Measurements from ENCODE around the gene GPBP1. TPM values are rescaled to one million over a fixed set of nuclear protein-coding genes. Genes with fewer than 3 reads are reported as not detected.

The GPBP1 gene
- polyA plus RNA-seq, 1 of the 3 experiments (the other 2 are of a cell fraction) = 11.4 TPM

DNA sequence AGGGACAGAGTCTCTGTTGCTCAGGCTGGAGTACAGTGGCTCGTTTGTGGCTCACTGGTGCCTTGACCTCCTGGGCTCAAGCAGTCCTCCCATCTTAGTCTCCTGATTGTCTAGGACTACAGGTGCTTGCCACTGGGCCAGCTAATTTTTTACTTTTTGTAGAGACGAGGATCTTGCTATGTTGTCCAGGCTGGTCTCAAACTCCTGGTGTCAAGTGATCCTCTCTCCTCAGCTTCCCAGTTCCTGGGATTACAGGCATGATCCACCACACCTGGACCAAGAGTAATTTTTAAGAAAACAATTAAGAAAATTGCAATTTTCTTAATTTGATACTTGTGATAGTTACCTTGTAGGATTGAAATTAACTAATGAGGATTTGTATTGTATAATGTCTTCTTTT is 73.9 kb downstream of the GPBP1 start:
- no peaks in the 10 kb centered on the region for H3K4me1 ChIP-seq (ENCODE audit: control insufficient read depth in 1 of 2, insufficient read depth in 2 of 2, low read depth in 1 of 2, low read length in 1 of 2)
- no peak overlapping the region for H3K4me2 ChIP-seq
- no peak overlapping the region for H3K4me3 ChIP-seq (ENCODE audit: low read depth in 2 of 2, low read length in 1 of 2)
- H3K9me2 ChIP-seq = no peaks in the 10 kb centered on the region
- H3K27me3 ChIP-seq (ENCODE audit: insufficient read depth) = no peaks in the 10 kb centered on the region
- CTCF ChIA-PET = no interaction called here
- WGBS (ENCODE audit: low lambda C conversion rate) = 91% methylated on average over 2 of the region's 2 CpGs
- peaks cover 8% of the 10 kb centered on the region for H3F3A ChIP-seq (replicated peaks; ENCODE audit: insufficient read depth)
- H3K27ac ChIP-seq (ENCODE audit: low read depth in 2 of 2, low read length in 1 of 2) = no peak overlapping the region
- POLR2A ChIA-PET = no interaction called here
- H3K9me3 ChIP-seq = no peaks in the 10 kb centered on the region
- H3K79me2 ChIP-seq (ENCODE audit: insufficient read depth) = peaks cover 11% of the 10 kb centered on the region; the same call in 1 of the 2 replicates
- no peak overlapping the region for H3K9ac ChIP-seq
- H3K36me3 ChIP-seq (replicated peaks in 1 of 2; ENCODE audit: control insufficient read depth in 1 of 2, insufficient read depth in 2 of 2, low read length in 1 of 2) = peaks cover 21 to 50% of the 10 kb centered on the region in 2 experiments
- no peak overlapping the region for H2AFZ ChIP-seq (ENCODE audit: low read depth)
- TF ChIP-seq TEAD4 (IDR thresholded peaks at IDR 0.05; ENCODE audit: borderline replicate concordance, insufficient read depth) (no peak), CHD2 (IDR thresholded peaks at IDR 0.05; ENCODE audit: low read length, partially characterized antibody) (no peak), TAF1 (IDR thresholded peaks at IDR 0.05; ENCODE audit: borderline replicate concordance, low read depth, low read length) (no peak), FOSL2 (IDR thresholded peaks at IDR 0.05; ENCODE audit: borderline replicate concordance, low read depth) (no peak), ELF1 (IDR thresholded peaks at IDR 0.05) (no peak), GABPA (IDR thresholded peaks at IDR 0.05; ENCODE audit: low read depth) (no peak), SMC3 (IDR thresholded peaks at IDR 0.05; ENCODE audit: low read depth, low read length) (no peak)
- no peak for DNase-seq
- no peaks in the 10 kb centered on the region for H4K20me1 ChIP-seq (ENCODE audit: insufficient read depth)

GRCh38 chr5:57249265-57249874 is 75.5 kb downstream of the GPBP1 start:
- Histone ChIP-seq H4K20me1 (ENCODE audit: insufficient read depth) (no peaks in the 10 kb centered on the region), H2AFZ (ENCODE audit: low read depth) (no peak overlapping the region), H3K27me3 (ENCODE audit: insufficient read depth) (no peaks in the 10 kb centered on the region), H3K36me3 (replicated peaks in 1 of 2; ENCODE audit: control insufficient read depth in 1 of 2, insufficient read depth in 2 of 2, low read length in 1 of 2) (peaks cover 26 to 61% of the 10 kb centered on the region in 2 experiments), H3K4me1 (ENCODE audit: control insufficient read depth in 1 of 2, insufficient read depth in 2 of 2, low read depth in 1 of 2, low read length in 1 of 2) (no peaks in the 10 kb centered on the region), H3K27ac (ENCODE audit: low read depth in 2 of 2, low read length in 1 of 2) (no peak overlapping the region), H3F3A (replicated peaks; ENCODE audit: insufficient read depth) (peaks cover 8% of the 10 kb centered on the region), H3K4me3 (ENCODE audit: low read depth in 2 of 2, low read length in 1 of 2) (no peak overlapping the region), H3K9ac (no peak overlapping the region), H3K4me2 (no peak overlapping the region), H3K9me3 (no peaks in the 10 kb centered on the region), H3K9me2 (no peaks in the 10 kb centered on the region), H3K79me2 (ENCODE audit: insufficient read depth) (peaks cover 13% of the 10 kb centered on the region; the same call in 1 of the 2 replicates)
- DNase-seq = no peak
- TF ChIP-seq FOXM1 (IDR thresholded peaks at IDR 0.05; ENCODE audit: low read depth) (no peak), IRF3 (IDR thresholded peaks at IDR 0.05; ENCODE audit: low read depth, low read length) (no peak), POLR2AphosphoS5 (IDR thresholded peaks at IDR 0.05; ENCODE audit: low read depth, low read length) (no peak), YY1 (IDR thresholded peaks at IDR 0.05; ENCODE audit: low read depth) (no peak), USF1 (IDR thresholded peaks at IDR 0.05; ENCODE audit: borderline replicate concordance, low read depth) (no peak), SMC3 (IDR thresholded peaks at IDR 0.05; ENCODE audit: low read depth, low read length) (no peak), EP300 (IDR thresholded peaks at IDR 0.05; ENCODE audit: borderline replicate concordance in 1 of 2, low read depth in 1 of 2, low read length in 1 of 2) (no peak), FOSL2 (IDR thresholded peaks at IDR 0.05; ENCODE audit: borderline replicate concordance, low read depth) (no peak)
- POLR2A ChIA-PET = no interaction called here
- 95% methylated on average over 8 of the region's 8 CpGs for WGBS (ENCODE audit: low lambda C conversion rate)
- CTCF ChIA-PET = no interaction called here
